ENCODE data around the gene MAD2L2. TPM values are rescaled to one million over a fixed set of nuclear protein-coding genes. Genes with fewer than 3 reads are reported as not detected.

Gene MAD2L2
- total RNA-seq, result 36.7 and 58.8 TPM in 2 replicates

GRCh38 chr1:11681071-11681771 lies at the start of gene MAD2L2:
Gene MAD2L2, minus strand, starts transcription at chr1:11681148. Its CDS starts 547 bp downstream, at chr1:11680601.

GRCh38 chr1:11691302-11691914 lies 10.5 kb upstream of the MAD2L2 start, which contains the start of gene DRAXIN:
Gene DRAXIN, plus strand, starts transcription at chr1:11691710. Its CDS starts 14,549 bp downstream, at chr1:11706259.

GRCh38 chr1:11654137-11654938 lies 26.6 kb downstream of the MAD2L2 start, which contains the start of the genes FBXO2 and FBXO44:
Gene FBXO2, minus strand, starts transcription at chr1:11654429. Its CDS starts 89 bp downstream, at chr1:11654340.
Gene FBXO44, plus strand, starts transcription at chr1:11654877. Its CDS starts 959 bp downstream, at chr1:11655836.

Other genes with a start within 250 kb of the MAD2L2 start
- gene DISP3, start 202.0 kb downstream of the MAD2L2 start, total RNA-seq, result 2.0 TPM in 1 of 2 replicates, not detected in the other
- gene FBXO2, start 26.7 kb downstream of the MAD2L2 start, total RNA-seq, result 27.0 and 65.7 TPM in 2 replicates
- 7.5 and 17.2 TPM in 2 replicates for gene FBXO44, start 26.3 kb downstream of the MAD2L2 start, total RNA-seq
- gene FBXO6, start 16.9 kb downstream of the MAD2L2 start, total RNA-seq, result 11.0 and 16.4 TPM in 2 replicates
- gene DRAXIN, start 10.6 kb upstream of the MAD2L2 start, total RNA-seq, result under 0.01 TPM in 2 replicates
- 55.7 and 72.8 TPM in 2 replicates for gene AGTRAP, start 55.0 kb upstream of the MAD2L2 start, total RNA-seq
- 0.07 TPM in 1 of 2 replicates, not detected in the other for gene C1orf167, start 81.0 kb upstream of the MAD2L2 start, total RNA-seq
- 18.8 and 25.1 TPM in 2 replicates for gene MTHFR, start 124.8 kb upstream of the MAD2L2 start, total RNA-seq
- gene CLCN6, start 125.0 kb upstream of the MAD2L2 start, total RNA-seq, result 5.5 and 7.4 TPM in 2 replicates
- not detected in 2 replicates for gene NPPA, start 166.6 kb upstream of the MAD2L2 start, total RNA-seq
- gene NPPB, start 177.8 kb upstream of the MAD2L2 start, total RNA-seq, result not detected in 2 replicates
- 55.4 and 72.0 TPM in 2 replicates for gene KIAA2013, start 245.3 kb upstream of the MAD2L2 start, total RNA-seq

Measured in nasal cavity respiratory epithelium epithelial cell of viscerocranial mucosa (primary cell).